NCI-H345 treated with DMSO at 0.1 percent for 48 hours (cell line): ENCODE data around the gene ANKRD55.
"Not testable (repeated sequence)": the region's sequence is repeated elsewhere in the genome, so short reads cannot be mapped to it uniquely, and the experiment has no call there.

Source experiments
- DNase-seq: peaks from one replicate; lab custom pipeline; 2025; ENCODE audit not compliant: unreplicated experiment; lab: John Stamatoyannopoulos, UW

ANKRD55 gene

DNA sequence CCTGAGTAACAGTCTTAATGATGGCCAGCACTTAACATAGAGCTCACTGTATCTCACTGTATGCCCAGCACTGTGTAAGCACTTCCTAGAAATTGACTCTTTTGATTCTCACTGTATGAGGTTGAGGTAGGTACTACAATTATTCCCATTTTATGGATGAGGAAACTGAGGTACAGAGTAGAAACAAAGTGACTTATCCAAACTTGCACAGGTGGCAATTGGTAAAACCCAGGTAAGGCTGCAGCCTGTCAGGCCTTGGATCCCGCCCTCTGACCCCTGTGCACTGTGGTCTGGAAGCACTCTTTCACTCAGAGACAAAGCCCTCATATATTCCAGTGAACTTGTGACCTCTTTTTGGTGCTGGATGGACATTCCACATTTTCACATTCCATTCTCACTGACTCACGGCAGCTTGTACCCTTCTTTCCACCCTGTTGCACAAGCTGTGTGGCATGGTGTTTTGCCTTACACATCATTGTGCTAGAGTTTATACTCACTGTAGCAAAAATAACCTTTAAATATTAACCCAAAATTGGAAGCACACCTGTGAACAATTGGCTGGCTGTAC lies 21.7 kb downstream of the ANKRD55 start:
- DNase-seq = no peak

DNA sequence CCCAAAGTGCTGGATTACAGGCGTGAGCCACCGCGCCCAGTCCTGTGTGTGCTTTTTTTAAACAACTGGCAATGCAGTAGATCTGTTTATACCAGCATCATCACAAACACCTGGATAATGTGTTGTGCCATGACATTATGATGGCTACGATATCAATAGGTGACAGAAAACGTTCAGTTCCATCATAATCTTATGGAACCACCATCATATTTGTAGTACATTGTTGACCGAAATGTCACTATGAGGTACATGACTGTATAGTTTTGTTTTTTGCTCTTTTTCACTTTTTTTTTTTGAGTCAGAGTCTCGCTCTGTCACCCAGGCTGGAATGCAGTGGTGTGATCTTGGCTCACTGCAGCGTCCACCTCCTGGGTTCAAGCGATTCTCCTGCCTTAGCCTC lies 24.4 kb downstream of the ANKRD55 start:
- DNase-seq = no peak

DNA sequence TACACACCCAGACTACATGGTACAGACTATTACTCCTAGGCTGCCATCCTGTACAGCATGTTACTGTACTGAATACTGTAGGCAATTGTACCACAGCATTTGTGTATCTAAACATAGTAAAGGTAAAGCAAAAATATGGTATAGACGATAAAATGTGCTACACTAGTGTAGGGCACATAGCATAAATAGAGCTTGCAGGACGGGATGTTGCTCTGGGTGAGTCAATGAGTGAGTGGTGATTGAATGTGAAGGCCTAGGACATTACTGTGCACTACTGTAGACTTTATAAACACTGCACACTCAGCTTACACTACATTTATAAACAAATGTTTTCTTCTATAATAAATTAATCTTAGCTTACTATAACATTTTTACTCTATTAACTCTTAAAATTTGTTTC lies 25.6 kb downstream of the ANKRD55 start:
- no peak for DNase-seq

DNA sequence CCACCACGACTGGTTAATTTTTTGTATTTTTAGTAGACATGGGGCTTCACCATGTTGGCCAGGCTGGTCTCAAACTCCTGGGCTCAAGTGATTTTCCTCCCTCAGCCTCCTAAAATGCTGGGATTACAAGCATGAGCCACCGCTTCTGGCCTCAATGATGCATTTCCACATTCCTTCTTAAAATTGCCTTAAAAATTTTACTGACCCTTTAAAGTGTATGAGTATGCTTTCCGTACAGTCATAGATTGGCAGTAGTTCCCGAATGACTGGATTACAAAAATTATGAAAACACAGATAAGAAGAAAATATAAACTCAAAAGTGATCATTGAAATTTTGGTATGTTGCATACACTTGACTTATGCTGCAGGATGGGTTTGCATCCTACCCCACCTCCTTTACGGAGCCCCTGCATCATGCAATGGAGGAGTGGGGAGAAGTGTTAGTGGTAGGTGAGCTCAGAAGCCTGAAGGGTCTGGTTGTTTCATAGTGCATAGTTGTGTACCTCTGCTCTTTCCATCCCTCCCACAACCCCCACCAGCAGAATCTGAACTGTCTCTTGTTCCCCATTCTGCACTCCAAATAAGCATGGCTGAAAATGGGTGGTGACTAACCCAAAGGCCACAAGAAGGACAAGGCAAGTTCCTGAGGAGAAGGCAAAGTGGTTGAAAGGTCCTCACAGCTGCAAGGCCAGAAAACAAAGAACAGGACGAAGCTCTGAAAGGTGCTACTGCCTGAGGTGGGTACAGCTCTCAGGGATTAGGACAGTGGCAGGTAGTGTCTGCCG lies 26.8 kb downstream of the ANKRD55 start:
- DNase-seq = no peak

DNA sequence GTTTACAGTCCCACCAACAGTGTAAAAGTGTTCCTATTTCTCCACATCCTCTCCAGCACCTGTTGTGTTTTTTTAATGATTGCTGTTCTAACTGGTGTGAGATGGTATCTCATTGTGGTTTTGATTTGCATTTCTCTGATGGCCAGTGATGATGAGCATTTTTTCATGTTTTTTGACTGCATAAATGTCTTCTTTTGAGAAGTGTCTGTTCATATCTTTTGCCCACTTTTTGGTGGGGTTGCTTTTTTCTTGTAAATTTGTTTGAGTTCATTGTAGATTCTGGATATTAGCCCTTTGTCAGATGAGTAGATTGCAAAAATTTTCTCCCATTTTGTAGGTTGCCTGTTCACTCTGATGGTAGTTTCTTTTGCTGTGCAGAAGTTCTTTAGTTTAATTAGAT lies 29.2 kb downstream of the ANKRD55 start:
- DNase-seq = not testable (repeated sequence)

DNA sequence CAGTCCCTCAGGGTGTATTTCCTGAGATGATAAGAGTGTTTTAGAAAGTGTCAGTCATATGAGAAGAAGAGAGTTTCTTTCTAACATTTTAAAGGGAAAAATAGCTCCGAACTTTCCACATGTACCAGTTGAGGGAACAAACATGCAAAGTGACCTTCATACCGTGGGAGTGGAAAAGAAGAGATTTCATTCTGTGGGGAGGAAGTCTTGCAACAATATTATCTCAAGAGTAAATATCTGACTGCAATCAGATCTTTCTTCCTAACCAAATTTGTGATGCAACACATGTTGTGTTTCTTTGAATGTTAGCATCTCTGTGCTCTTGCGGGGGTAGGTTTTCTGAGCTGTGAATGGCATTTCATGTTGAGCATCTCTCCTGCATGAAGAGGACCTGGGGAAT lies 30.6 kb downstream of the ANKRD55 start:
- no peak for DNase-seq

DNA sequence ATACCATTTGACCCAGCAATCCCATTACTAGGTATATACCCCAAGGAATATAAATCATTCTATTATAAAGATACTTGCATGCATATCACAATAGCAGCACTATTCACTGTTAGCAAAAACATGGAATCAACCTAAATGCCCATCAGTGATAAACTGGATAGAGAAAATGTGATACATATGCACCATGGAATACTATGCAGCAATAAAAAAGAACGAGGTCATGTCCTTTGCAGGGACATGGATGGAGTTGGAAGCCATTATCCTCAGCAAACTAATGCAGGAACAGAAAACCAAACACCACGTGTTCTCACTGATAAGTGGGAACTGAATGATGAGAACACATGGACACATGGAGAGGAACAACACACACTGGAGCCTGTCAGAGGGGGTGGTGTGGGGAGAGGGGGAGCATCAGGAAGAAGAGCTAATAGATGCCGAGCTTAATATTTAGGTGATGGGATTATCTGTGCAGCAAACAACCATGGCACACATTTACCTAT lies 31.3 kb downstream of the ANKRD55 start:
- DNase-seq = not testable (repeated sequence)

DNA sequence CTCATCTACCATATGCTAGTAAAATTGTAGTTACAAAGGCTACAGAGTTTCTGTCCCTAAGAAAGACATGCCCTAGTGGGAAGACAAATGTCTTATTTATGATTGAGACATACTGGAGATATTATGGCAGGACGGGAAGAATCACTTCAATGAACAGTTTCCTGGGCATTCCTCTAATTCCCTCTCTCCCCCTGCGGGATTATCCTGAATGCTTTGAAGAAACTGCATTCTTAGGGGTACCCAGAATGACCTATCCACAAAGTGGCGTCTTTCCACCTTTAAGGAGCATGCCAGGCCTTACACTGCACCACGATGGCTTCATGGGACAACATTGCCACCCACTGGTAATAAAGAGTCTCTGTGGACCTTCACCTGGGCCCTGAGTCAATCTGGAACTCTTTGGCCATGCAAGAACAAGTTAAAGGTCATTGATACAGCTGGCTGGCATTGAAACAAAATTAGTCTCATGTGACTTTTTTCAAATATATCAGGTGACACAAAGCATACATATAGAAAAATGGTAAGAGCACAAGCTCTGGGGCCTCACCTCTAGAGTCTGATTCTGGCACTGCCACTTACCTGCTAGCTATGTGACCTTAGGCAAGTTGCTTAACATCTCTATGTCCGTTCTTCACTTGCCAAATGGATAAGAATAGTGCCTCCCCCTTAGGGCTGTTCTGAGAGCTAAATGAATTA lies 32.0 kb downstream of the ANKRD55 start:
- peak; percentile 15 for DNase-seq

DNA sequence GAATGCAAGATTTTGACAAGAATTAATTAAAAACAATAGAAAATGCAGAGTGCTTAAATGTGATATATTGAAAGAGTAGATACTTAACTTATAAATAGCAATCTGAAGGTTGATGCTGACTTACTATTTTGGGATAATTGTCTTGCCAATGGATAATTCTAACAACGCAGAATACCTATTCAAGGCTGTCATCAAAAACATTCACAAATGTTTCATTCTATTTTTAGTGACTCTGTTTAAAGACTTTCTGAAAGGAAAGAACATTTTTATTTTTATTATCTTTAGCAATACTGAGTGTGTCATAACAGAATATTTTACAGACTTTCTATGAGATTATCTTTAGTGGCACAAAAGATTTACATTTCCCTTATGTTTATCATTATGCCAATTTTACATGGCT lies 38.1 kb downstream of the ANKRD55 start:
- DNase-seq = no peak

DNA sequence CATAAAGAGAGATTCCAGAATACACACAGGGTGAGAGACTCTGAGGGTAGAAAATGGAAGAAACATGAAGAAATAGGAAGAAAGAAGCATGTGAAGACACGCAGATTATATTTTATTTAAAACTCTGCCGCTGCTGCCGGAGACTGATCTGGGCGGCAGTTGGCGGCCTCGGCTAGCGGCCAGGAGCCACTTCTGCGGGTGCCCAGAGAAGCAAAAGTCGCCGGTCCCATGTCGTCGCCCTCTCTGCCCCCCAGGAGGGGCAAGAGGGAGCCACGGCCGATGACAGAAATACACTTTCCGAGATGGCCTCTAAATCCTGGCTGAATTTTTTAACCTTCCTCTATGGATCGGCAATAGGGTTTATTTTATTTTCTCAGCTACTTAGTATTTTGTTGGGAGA lies 40.9 kb downstream of the ANKRD55 start:
- no peak for DNase-seq

DNA sequence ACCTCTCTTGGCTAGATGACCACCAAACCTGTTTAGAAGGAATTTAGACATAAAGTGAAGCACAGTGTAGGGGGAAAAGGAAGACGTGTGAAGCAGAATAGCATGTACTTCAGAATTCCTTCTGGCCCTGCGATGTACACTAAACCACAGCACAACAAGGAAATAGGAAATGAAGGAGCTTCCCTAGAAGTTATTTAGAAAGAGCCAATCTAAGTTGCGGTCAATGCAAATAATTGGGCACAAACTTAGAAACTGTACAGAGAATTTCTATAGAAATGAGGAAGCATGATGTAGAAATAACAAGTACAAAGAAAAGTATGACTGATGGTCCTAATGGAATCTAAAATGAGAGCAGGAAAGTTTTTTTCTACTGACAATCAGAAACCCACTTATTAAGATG lies 41.5 kb downstream of the ANKRD55 start:
- no peak for DNase-seq

DNA sequence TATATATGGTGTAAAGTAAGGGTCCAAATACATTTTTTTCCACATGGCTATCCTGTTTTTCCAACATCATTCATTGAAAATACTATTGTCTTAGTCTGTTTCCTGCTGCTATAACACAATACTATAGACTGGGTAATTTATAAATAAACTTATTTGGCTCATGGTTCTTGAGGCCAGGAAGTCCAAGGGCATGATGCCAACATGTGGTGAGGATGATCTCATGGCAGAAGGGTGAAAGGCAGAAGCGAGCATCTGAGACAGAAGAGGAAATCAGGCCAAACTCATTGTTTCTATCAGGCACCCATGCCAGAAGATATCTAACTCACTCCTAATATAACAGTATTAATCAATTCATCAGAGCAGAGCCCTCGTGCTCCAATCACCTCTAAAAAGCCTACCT lies 42.6 kb downstream of the ANKRD55 start:
- no peak for DNase-seq

DNA sequence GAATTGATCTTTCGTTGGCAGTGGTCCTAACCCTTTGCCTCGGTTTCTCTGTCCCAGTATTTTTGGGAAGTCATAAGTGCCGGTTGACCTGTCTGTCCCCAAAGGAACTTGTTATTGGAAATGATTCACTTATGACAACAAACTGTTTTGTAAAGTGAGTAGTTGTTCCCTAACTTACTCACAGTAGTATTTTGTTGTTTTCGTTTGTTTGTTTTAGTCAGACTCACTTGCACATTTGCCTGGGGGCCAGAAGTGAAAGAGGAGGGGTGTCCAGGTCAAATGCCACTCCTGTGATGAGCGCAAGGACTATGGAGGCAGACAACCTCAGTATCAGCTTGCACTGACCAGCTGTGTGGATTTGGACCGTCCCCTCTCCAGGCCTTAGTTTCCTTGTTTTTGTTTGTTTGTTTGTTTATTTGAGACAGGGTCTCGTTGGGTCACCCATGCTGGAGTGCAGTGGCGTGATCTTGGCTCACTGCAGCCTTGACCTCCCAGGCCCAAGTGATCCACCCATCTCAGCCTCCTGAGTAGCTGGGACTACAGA lies 47.3 kb downstream of the ANKRD55 start:
- DNase-seq = no peak

DNA sequence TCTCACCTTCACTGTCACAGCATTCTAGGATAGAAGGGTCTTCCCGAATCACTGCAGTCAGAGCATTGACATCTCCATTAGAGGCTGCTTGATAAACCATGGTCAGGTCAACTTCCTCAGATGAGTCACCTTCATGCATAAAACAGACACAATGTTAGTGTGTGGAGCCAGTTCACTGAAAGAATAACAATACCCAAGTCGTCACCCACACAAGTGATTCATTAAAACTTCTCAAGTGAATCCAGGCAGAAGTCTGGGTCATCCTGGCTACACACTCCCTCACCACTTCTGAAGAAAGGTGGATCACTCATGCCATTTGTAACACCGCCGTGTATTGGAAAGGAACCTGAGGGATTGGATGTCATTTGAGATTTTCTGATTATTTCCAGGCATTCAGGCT lies 49.6 kb downstream of the ANKRD55 start:
- DNase-seq = no peak

DNA sequence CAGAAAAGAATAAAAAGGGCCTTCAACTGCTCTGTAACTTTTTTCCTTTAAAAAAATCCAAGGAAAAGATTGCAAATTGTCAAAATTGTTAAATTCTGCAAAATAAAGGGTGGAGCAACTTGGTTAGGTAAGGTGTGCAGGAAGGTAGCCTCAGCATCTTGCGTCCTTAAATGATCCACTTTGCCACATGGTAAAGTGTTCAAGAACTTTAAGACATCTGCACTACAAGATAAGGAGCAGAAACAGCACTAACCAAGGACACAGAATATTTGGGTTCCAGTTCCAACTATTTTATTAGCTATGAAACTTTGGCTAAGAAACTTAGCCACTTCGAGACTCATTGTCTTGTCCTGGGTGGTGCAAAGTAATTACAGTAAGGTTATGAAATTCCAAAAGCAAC lies 53.7 kb downstream of the ANKRD55 start:
- no peak for DNase-seq

DNA sequence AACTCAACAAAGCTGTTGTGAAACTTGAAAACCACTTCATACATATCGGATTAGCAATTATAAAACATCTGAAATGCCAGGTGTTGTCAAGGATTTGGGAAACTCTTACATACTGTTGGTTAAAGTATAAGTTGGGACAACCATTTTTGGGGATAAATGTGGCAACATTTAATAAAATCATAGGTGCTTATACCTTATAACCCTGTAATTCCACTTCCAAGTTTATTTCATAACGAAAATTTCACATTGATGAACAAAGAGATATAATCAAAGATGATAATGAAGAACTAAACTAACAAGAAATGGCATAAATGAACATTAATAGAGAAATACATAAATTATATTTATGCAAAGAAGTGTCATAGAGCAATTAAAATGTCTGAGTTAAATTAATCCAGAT lies 54.3 kb downstream of the ANKRD55 start:
- no peak for DNase-seq

DNA sequence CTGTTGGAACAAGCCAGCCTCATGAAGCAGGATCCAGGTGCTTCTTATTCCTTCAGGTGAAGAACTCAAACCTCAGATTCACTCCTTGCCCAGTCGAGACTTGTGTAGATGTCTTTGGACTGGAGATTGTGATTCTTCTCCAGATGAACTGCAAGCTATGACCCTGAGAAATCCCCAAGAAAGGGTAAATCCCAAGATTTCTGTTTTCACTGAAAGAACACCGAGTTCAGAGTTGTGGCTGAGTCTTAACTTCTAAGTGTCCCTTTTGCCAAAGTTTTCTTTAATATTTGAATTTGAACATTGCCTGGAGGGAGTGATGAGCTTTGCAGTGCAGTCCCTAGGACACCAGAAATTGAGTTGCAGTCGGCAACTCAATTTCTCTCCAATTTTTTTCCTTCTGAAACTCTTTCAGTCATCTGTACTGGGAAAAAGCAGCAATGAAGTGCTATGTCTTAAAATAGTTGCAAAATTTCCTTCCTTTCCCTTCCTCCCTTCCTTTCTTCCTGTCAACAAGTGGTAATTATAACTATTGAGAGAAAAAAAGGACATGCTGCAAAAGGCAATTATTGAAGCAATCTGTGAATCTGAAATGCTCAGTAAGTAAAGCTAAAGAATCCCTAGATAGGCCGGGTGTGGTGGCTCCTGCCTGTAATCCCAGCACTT lies 56.1 kb downstream of the ANKRD55 start:
- DNase-seq = no peak

DNA sequence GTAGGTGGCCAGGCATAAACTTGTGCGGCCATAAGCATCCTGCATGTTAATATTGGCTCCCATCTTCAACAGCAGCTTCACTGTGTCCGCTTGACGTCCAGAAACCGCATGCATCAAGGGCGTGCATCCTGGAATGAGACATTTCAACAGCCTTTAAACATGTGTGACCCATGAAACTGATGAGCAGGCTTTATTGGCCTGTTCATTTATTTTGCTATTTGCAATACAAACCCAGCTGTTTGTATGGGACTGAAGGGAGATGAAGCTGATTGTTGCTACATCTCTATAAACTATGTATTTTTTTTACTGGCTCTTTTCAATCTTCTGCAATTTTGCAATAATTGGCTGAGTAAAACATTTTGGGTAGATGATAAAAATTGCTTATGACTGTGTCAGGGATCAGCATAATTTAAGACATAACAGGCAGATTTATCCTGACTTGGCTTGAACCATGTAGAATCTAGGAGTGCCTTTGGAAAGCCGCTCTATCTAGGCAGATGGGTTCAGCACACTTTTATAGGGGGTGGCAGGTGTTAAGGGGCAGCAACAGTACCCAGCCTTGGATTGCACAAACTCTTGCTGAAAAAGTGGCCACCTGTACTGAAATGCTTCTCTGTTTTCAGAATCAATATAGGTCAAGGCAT lies 56.9 kb downstream of the ANKRD55 start:
- no peak for DNase-seq

DNA sequence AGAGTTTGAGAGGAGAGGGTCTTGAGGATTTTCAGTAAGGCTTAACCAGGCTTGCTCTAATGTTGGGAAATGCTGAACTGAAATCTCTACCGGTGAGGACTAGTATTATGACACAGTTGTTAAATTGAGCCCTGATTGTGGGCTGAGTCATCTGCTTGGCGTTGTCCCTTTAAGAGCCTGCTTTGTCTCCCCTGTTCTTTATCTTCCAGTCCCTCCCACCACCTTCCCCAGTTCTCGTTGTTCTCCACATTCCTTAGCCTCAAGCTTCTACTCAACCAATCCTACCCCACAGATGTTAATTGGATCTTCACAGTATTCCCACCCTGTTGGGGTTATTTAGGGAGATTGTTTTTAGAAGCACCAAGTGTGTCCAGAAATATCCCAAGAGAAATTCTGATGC lies 57.6 kb downstream of the ANKRD55 start:
- DNase-seq = no peak

DNA sequence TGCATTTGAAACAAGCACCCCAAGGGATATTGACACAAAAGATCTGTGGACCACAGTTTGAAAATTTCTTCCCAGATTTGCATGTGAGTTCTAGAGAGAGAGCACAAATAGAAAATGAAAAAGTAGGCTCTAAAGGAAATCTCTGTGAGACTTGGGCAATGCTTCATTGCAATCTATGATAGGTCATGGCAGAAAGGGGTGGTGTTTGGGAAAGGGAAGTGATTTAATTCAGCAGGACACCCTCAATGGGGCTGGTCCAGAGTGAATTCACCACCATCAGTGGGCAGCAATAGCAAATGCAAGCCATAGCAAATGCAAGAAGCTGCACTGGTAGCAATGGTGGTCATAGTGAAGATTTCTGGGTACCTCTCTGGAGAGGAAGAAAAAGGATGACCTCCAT lies 58.1 kb downstream of the ANKRD55 start:
- DNase-seq = no peak

DNA sequence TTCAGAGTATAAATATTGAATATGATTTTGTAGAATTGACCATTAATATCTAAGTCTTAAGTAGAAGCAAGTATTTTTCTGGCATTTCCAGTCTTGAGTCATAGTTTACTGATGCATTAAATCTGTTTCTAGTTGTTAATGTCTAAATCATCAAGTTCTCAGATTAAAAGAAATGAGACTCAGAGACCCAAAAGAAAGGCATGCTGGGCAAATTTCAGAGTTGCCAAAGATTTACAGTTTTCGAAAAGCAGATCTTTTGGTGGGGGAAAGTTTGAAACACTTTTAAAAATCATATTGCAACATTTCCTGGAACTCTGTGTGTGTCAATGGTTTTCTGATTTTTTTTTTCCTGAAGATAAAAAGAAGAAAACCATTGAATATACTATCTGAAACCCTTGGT lies 60.9 kb downstream of the ANKRD55 start:
- no peak for DNase-seq
